Panc1 (cell line): ENCODE measurements around the gene EMID1. TPM values are rescaled to one million over a fixed set of nuclear protein-coding genes. Genes with fewer than 3 reads are reported as not detected.

Source experiments
- ATAC-seq: fragments of 200-7000 bp; cut with Tn5 transposase; 2 replicates; pipeline ENCODE4 v1.9.1; 2020; ENCODE audit warnings: mild to moderate bottlenecking, moderate library complexity
- BruUV-seq: library from RNA; stranded (reverse); fragments of 400-500 nt; replicated peaks from 2 replicates; lab custom pipeline; 2021; lab: Mats Ljungman, UMichigan
- CTCF ChIA-PET: fragments of 300-600 bp; sonication (Branson Sonifier 250); formaldehyde crosslinking; loops from one replicate; lab custom pipeline; 2022; ENCODE audit warnings: antibody characterized with exemption; lab: Charles Lee
- POLR2A ChIA-PET: fragments of 300-600 bp; sonication (Branson Sonifier 250); formaldehyde crosslinking; loops from one replicate; lab custom pipeline; 2022; ENCODE audit warnings: antibody characterized with exemption; lab: Charles Lee
- DNase-seq: peaks from one replicate; pipeline ENCODE4 v3.0.0-alpha.2; 2010; ENCODE audit warnings: low read depth, low spot score
- H3K27ac ChIP-seq: 2 replicates; pipeline ENCODE4 v1.5.1; 2011; ENCODE audit warnings: mild to moderate bottlenecking, low read length, inconsistent platforms
- H3K27me3 ChIP-seq: fragments of 200-500 bp; sonication (Bioruptor generic); 2 replicates; pipeline ENCODE4 v1.6.0; 2014; ENCODE audit warnings: low read length, inconsistent platforms; ENCODE audit not compliant: control insufficient read depth, insufficient read depth
- H3K36me3 ChIP-seq: fragments of 200-500 bp; sonication (Bioruptor generic); 2 replicates; pipeline ENCODE4 v1.5.1; 2014; ENCODE audit warnings: inconsistent platforms, mild to moderate bottlenecking, low read length, moderate library complexity; ENCODE audit not compliant: control insufficient read depth, insufficient read depth
- H3K4me1 ChIP-seq: 2 replicates; pipeline ENCODE4 v1.5.1; 2011; ENCODE audit warnings: inconsistent platforms, mild to moderate bottlenecking, low read length, moderate library complexity; ENCODE audit not compliant: control insufficient read depth, insufficient read depth
- H3K4me3 ChIP-seq, 2 experiments: 2 replicates each; pipeline ENCODE4 v1.5.1; 2011 to 2012; ENCODE audit warnings: low read depth in 2 of 2, low read length in 2 of 2, mild to moderate bottlenecking in 2 of 2, inconsistent platforms in 1 of 2, moderate library complexity in 1 of 2
- H3K9me3 ChIP-seq: fragments of 200-500 bp; sonication (Bioruptor generic); 2 replicates; pipeline ENCODE4 v1.5.1; 2014; ENCODE audit warnings: low read depth, mild to moderate bottlenecking, inconsistent platforms, low read length, moderate library complexity; ENCODE audit not compliant: control insufficient read depth, insufficient read depth
- CTCF ChIP-seq: fragments of 450-650 bp; IDR thresholded peaks from 2 replicates; pipeline ENCODE4 v1.5.1; 2017; ENCODE audit warnings: mild to moderate bottlenecking
- POLR2AphosphoS5 ChIP-seq: IDR thresholded peaks from 2 replicates; pipeline ENCODE4 v1.6.1; 2012; ENCODE audit warnings: mild to moderate bottlenecking, low read depth, low read length, moderate library complexity
- REST ChIP-seq, 2 experiments: IDR thresholded peaks; 2 replicates each; pipeline ENCODE4 v1.6.1; 2011 to 2012; ENCODE audit warnings: low read depth in 2 of 2, control low read depth in 1 of 2, low read length in 1 of 2, mild to moderate bottlenecking in 1 of 2, moderate library complexity in 1 of 2; ENCODE audit not compliant: insufficient read depth in 1 of 2
- SIN3A ChIP-seq: IDR thresholded peaks from 2 replicates; pipeline ENCODE4 v1.6.1; 2012; ENCODE audit warnings: low read depth, mild to moderate bottlenecking, low read length, moderate library complexity, borderline replicate concordance; ENCODE audit not compliant: insufficient read depth
- TCF7L2 ChIP-seq: IDR thresholded peaks from 2 replicates; pipeline ENCODE4 v1.6.1; 2011; ENCODE audit warnings: mild to moderate bottlenecking, low read depth, low read length, inconsistent platforms
- in situ Hi-C: cut with HindIII; loops from 2 replicates; pipeline ENCODE4 v1.10.0; 2016; ENCODE audit warnings: low sequenced_read_pairs, low pct_unique_long_range_greater_than_20kb
- intact Hi-C: fragments of 100-400 bp; cut with micrococcal nuclease; formaldehyde crosslinking; loops from one replicate; pipeline ENCODE4 v1.10.0; 2022; ENCODE audit not compliant: unreplicated experiment
- total RNA-seq: library from RNA; stranded (reverse); gene quantifications from one replicate; pipeline ENCODE4 v1.2.1, GENCODE V29; 2021; ENCODE audit not compliant: unreplicated experiment

Gene EMID1
- total RNA-seq, 1 experiment from 2014 or later = 1.1 TPM

GRCh38 chr22:29167032-29167911 lies 38.4 kb upstream of the EMID1 start:
- Histone ChIP-seq H3K27ac (no peak overlapping the region), H3K36me3 (no peaks in the 10 kb centered on the region), H3K27me3 (no peaks in the 10 kb centered on the region), H3K9me3 (no peaks in the 10 kb centered on the region), H3K4me3 (no peak overlapping the region), H3K4me1 (no peaks in the 10 kb centered on the region)
- ChIA-PET POLR2A (no interaction called here), CTCF (no interaction called here)
- no peak for DNase-seq
- no peak for ATAC-seq
- TF ChIP-seq TCF7L2 = no peak
- in situ Hi-C loops = no loop called here
- intact Hi-C loops = no loop called here
- no TSS peak for BruUV-seq

GRCh38 chr22:29171721-29172120 lies 34.0 kb upstream of the EMID1 start:
- Histone ChIP-seq H3K4me1 (no peaks in the 10 kb centered on the region), H3K27me3 (no peaks in the 10 kb centered on the region), H3K4me3 (no peak overlapping the region), H3K27ac (no peak overlapping the region), H3K36me3 (no peaks in the 10 kb centered on the region), H3K9me3 (no peaks in the 10 kb centered on the region)
- in situ Hi-C loops = no loop called here
- ATAC-seq = no peak
- no TSS peak for BruUV-seq
- POLR2A ChIA-PET = no interaction called here
- no peak for DNase-seq
- CTCF ChIA-PET = no interaction called here
- TF ChIP-seq TCF7L2 (no peak), SIN3A (no peak), POLR2AphosphoS5 (no peak)
- intact Hi-C loops = no loop called here

- Histone ChIP-seq H3K27ac (no peak overlapping the region), H3K9me3 (no peaks in the 10 kb centered on the region), H3K36me3 (no peaks in the 10 kb centered on the region), H3K4me1 (no peaks in the 10 kb centered on the region), H3K4me3 (no peak overlapping the region), H3K27me3 (no peaks in the 10 kb centered on the region)
- no TSS peak for BruUV-seq
- in situ Hi-C loops = no loop called here
- CTCF ChIA-PET = no interaction called here
- ATAC-seq (no peak), DNase-seq (no peak)
- POLR2A ChIA-PET = no interaction called here
- intact Hi-C loops = no loop called here
- TF ChIP-seq REST (IDR thresholded peaks at IDR 0.05; ENCODE audit: insufficient read depth in 1 of 2, low read depth in 2 of 2, low read length in 1 of 2) (no peak), SIN3A (no peak), TCF7L2 (no peak), POLR2AphosphoS5 (no peak), CTCF (no peak)
Measured at GRCh38 chr22:29172216-29172615, 33.5 kb upstream of the EMID1 start.
